K562 (cell line): ENCODE data around the gene RAB25. TPM values are rescaled to one million over a fixed set of nuclear protein-coding genes. Genes with fewer than 3 reads are reported as not detected.
A peak's percentile ranks its signal among the peaks of the same experiment; 100 is the strongest.

Experiments
- ATF7 ChIP-seq: fragments of 450-650 bp; IDR thresholded peaks from 2 replicates; pipeline ENCODE4 v1.7.1; 2014; ENCODE audit warnings: mild to moderate bottlenecking, moderate library complexity
- E2F3 ChIP-seq: fragments of 250-450 bp; sonication (Bioruptor Pico); IDR thresholded peaks from 2 replicates; pipeline ENCODE4 v1.4.0; 2020; ENCODE audit warnings: mild to moderate bottlenecking
- EWSR1 ChIP-seq: fragments of 450-650 bp; IDR thresholded peaks from 2 replicates; pipeline ENCODE4 v1.6.1; 2018; ENCODE audit warnings: borderline replicate concordance, mild to moderate bottlenecking, low read depth, moderate library complexity; ENCODE audit not compliant: partially characterized antibody
- HES1 ChIP-seq: fragments of 450-650 bp; IDR thresholded peaks from 2 replicates; pipeline ENCODE4 v1.6.1; 2016; ENCODE audit warnings: low read depth, mild to moderate bottlenecking, moderate library complexity
- HOXB6 ChIP-seq: fragments of 250-450 bp; sonication (Bioruptor Pico); IDR thresholded peaks from 2 replicates; pipeline ENCODE4 v1.5.1; 2022; ENCODE audit warnings: mild to moderate bottlenecking, borderline replicate concordance
- IFI16 ChIP-seq: fragments of 250-450 bp; sonication (Bioruptor Pico); IDR thresholded peaks from 2 replicates; pipeline ENCODE4 v2.1.2; 2022; ENCODE audit warnings: mild to moderate bottlenecking, inconsistent platforms
- ILF3 ChIP-seq: fragments of 450-650 bp; IDR thresholded peaks from 2 replicates; pipeline ENCODE4 v1.6.1; 2018; ENCODE audit warnings: antibody characterized with exemption, mild to moderate bottlenecking, moderate library complexity, borderline replicate concordance
- MCM3 ChIP-seq: fragments of 450-650 bp; IDR thresholded peaks from 2 replicates; pipeline ENCODE4 v1.6.1; 2016
- MNT ChIP-seq, 2 experiments: fragments of 450-650 bp; conservative IDR thresholded peaks; 2 replicates each; pipeline ENCODE4 v1.6.1; 2017; ENCODE audit warnings: mild to moderate bottlenecking in 2 of 2, moderate library complexity in 2 of 2
- MTF1 ChIP-seq: fragments of 250-450 bp; sonication (Bioruptor Pico); IDR thresholded peaks from 2 replicates; pipeline ENCODE4 v1.9.0; 2021; ENCODE audit warnings: moderate library complexity, mild to moderate bottlenecking, inconsistent platforms, borderline replicate concordance
- NUFIP1 ChIP-seq: fragments of 450-650 bp; IDR thresholded peaks from 2 replicates; pipeline ENCODE4 v1.6.1; 2018; ENCODE audit not compliant: partially characterized antibody
- RBM15 ChIP-seq: fragments of 200-400 bp; formaldehyde crosslinking; IDR thresholded peaks from 2 replicates; pipeline ENCODE4 v1.6.1; 2018; ENCODE audit warnings: mild to moderate bottlenecking, low read length, moderate library complexity; ENCODE audit not compliant: insufficient read depth
- ZNF311 ChIP-seq: fragments of 250-450 bp; sonication (Bioruptor Pico); IDR thresholded peaks from 2 replicates; pipeline ENCODE4 v1.4.0; 2020; ENCODE audit warnings: mild to moderate bottlenecking, moderate library complexity
- ZNF407 ChIP-seq: fragments of 450-650 bp; IDR thresholded peaks from 2 replicates; pipeline ENCODE4 v1.6.1; 2016; ENCODE audit warnings: low read depth
- polyA plus RNA-seq, 8 experiments: library from polyadenylated mRNA; depleted of rRNA in 4 of 8; stranded (reverse) in 5 of 8; unstranded in 3 of 8; fragments of >200 nt; fragmentation: Nextera tagmentation in 2 of 8; fragmentation: Illumina TruSeq in 1 of 8; extraction: Ambion mirVana in 2 of 8; extraction: Trizol in 1 of 8; gene quantifications; 2 replicates each; pipeline versions ENCODE4 v1.2.1 to v1.2.3, GENCODE V29; 2011 to 2014; ENCODE audit warnings: inconsistent platforms in 1 of 8, missing spikeins in 1 of 8
- total RNA-seq, 7 experiments: library from RNA; depleted of rRNA in 6 of 7; stranded (reverse); fragments of >200 nt in 6 of 7; fragmentation: Illumina TruSeq in 2 of 7; extraction: Trizol in 2 of 7; gene quantifications; 2 replicates each; pipeline versions ENCODE4 v1.2.1 to v1.2.3, GENCODE V29; 2011 to 2021; ENCODE audit warnings: low replicate concordance in 1 of 7
- TF ChIP-seq, protein P1 (sequence below): sonication (generic); formaldehyde crosslinking; IDR thresholded peaks from 2 replicates; pipeline ENCODE4 v1.8.1; 2022; ENCODE audit warnings: missing genetic modification reagents

RAB25 gene
- total and polyA plus RNA-seq, 9 of the 15 experiments (the other 6 are each of a cell fraction or from before 2014, with no cell fraction given) = 0.10 to 0.27 (median 0.13) TPM; not detected in 6

DNA sequence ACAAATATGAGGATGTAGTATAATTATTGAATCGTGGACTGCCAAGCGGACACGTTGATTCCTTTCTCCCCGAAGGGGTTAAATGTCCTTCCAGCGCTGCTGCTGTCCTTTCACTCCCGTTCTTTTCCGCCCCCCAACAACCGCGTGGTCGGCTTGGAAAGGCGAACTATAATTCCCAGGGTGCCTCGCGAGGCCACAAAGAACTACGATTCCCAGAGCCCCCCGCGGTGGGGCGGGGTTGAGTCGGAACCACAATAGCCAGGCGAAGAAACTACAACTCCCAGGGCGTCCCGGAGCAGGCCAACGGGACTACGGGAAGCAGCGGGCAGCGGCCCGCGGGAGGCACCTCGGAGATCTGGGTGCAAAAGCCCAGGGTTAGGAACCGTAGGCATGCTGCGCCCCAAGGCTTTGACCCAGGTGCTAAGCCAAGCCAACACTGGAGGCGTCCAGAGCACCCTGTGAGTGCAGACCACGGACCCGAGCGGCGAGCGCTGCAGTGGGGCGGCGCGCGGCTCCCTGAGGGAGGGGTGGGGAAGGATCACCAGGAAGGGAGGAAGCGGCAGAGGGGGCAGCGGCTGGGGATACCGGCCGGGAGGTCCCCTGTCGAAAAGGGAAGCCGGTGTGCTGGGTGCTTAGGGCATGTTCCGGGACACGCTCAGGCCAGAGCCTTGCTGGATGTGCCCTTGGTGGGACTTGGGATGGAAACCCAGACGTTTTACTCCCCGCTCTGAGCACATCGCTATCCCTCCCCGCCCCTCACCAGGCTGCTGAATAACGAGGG is 6.3 kb upstream of the RAB25 start, which contains the start of gene LAMTOR2 (continued):
- TF ChIP-seq EWSR1 (no peak), E2F3 (CRISPR knock-in tag) (no peak), IFI16 (CRISPR knock-in tag) (no peak), ZNF311 (CRISPR knock-in tag) (no peak), MTF1 (CRISPR knock-in tag) (no peak), HES1 (no peak), HOXB6 (no peak), RBM15 (no peak), NUFIP1 (no peak), ZNF407 (peak; percentile 95), ATF7 (peak; percentile 82), MNT (conservative IDR thresholded peaks at IDR 0.05) (peak; percentile 93 to 96), MCM3 (no peak), ILF3 (no peak)
- TF ChIP-seq, protein P1, sequence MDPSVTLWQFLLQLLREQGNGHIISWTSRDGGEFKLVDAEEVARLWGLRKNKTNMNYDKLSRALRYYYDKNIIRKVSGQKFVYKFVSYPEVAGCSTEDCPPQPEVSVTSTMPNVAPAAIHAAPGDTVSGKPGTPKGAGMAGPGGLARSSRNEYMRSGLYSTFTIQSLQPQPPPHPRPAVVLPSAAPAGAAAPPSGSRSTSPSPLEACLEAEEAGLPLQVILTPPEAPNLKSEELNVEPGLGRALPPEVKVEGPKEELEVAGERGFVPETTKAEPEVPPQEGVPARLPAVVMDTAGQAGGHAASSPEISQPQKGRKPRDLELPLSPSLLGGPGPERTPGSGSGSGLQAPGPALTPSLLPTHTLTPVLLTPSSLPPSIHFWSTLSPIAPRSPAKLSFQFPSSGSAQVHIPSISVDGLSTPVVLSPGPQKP (CRISPR knock-in tag) = no peak
